ENCODE data around the gene USH1C.

Gene USH1C

GRCh38 chr11:17490938-17491337 lies 53.3 kb downstream of the USH1C start:
- no peak for DNase-seq (ENCODE audit: low spot score)
- Histone ChIP-seq H3K27me3 (ENCODE audit: insufficient read depth, poor library complexity, severe bottlenecking) (no peaks in the 10 kb centered on the region), H3K27ac (ENCODE audit: poor library complexity, severe bottlenecking) (no peak overlapping the region), H3K9me3 (ENCODE audit: severe bottlenecking) (no peaks in the 10 kb centered on the region), H3K4me1 (ENCODE audit: insufficient read depth, poor library complexity, severe bottlenecking) (no peaks in the 10 kb centered on the region), H3K4me3 (ENCODE audit: severe bottlenecking) (no peak overlapping the region), H3K36me3 (ENCODE audit: low read depth) (no peaks in the 10 kb centered on the region)
- ATAC-seq (ENCODE audit: low read depth): no peak
- no peak for TF ChIP-seq CTCF (IDR thresholded peaks at IDR 0.05; ENCODE audit: poor library complexity, severe bottlenecking)

GRCh38 chr11:17490232-17490631 lies 54.0 kb downstream of the USH1C start:
- ATAC-seq (ENCODE audit: low read depth) (no peak), DNase-seq (ENCODE audit: low spot score) (no peak)
- TF ChIP-seq CTCF (IDR thresholded peaks at IDR 0.05; ENCODE audit: poor library complexity, severe bottlenecking): no peak
- Histone ChIP-seq H3K4me1 (ENCODE audit: insufficient read depth, poor library complexity, severe bottlenecking) (no peaks in the 10 kb centered on the region), H3K27me3 (ENCODE audit: insufficient read depth, poor library complexity, severe bottlenecking) (no peaks in the 10 kb centered on the region), H3K9me3 (ENCODE audit: severe bottlenecking) (no peaks in the 10 kb centered on the region), H3K4me3 (ENCODE audit: severe bottlenecking) (no peak overlapping the region), H3K27ac (ENCODE audit: poor library complexity, severe bottlenecking) (no peak overlapping the region), H3K36me3 (ENCODE audit: low read depth) (no peaks in the 10 kb centered on the region)

DNA sequence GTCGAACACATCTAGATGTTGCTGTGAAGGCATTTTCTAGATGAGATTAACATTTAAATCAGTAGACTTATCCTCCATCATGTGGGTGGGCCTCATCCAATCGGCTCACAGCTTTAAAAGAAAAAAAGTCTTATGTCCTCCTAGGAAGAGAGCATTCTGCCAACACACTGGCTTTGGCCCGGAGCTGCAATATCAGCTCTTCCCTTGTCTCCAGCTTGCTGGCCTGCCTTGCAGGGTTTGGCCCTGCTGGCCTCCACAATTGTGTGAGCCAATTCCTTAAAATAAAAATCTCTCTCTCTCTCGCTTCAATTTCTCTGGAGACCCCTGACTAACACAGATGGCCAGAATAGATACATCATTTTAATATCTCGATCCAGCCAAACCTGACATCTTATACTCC lies 54.5 kb downstream of the USH1C start:
- Histone ChIP-seq H3K9me3 (ENCODE audit: severe bottlenecking) (no peaks in the 10 kb centered on the region), H3K27ac (ENCODE audit: poor library complexity, severe bottlenecking) (no peak overlapping the region), H3K27me3 (ENCODE audit: insufficient read depth, poor library complexity, severe bottlenecking) (no peaks in the 10 kb centered on the region), H3K4me3 (ENCODE audit: severe bottlenecking) (no peak overlapping the region), H3K4me1 (ENCODE audit: insufficient read depth, poor library complexity, severe bottlenecking) (no peaks in the 10 kb centered on the region), H3K36me3 (ENCODE audit: low read depth) (no peaks in the 10 kb centered on the region)
- no peak for DNase-seq (ENCODE audit: low spot score)
- no peak for ATAC-seq (ENCODE audit: low read depth)
- no peak for TF ChIP-seq CTCF (IDR thresholded peaks at IDR 0.05; ENCODE audit: poor library complexity, severe bottlenecking)

DNA sequence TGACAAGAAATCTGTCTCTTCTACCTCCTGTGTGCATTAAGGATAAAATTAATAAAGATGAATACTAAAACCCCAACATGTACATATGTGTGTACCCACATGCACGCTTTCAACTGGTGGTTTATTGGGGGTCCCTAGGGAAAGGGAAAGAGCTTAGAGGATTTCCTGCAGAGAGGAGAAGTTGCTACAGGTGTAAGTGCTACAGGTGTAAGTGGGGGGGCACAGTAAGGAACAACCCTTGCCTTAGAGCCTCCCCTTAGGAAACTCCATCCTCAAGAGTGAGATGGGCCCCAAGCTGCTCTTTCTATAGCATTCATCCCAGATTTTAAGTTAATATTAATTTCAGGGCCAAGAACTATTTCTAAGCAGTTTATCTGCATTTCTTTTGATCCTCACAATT lies 55.7 kb downstream of the USH1C start:
- no peaks in the 10 kb centered on the region for H3K36me3 ChIP-seq (ENCODE audit: low read depth)
- no peak for DNase-seq (ENCODE audit: low spot score)

DNA sequence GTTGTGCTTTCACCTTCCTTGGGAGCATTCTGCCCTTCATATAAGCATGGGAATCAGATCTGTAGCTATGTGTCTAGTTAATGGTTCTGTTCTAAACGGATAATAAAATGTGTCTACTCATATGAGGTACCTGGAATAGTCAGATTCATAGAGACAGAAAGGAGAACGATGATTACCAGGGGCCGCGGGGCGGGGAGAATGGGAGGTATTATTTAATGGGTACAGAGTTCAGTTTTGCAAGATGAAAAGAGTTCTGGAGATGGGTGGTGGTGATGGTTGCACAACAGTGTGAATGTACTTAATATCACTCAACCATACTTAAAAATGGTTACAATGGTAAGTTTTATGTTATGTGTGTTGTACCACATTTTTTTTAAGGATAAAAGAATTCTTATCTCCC lies 57.6 kb downstream of the USH1C start:
- no peak for TF ChIP-seq CTCF (IDR thresholded peaks at IDR 0.05; ENCODE audit: poor library complexity, severe bottlenecking)
- Histone ChIP-seq H3K4me3 (ENCODE audit: severe bottlenecking) (no peak overlapping the region), H3K4me1 (ENCODE audit: insufficient read depth, poor library complexity, severe bottlenecking) (no peaks in the 10 kb centered on the region), H3K9me3 (ENCODE audit: severe bottlenecking) (no peaks in the 10 kb centered on the region), H3K27ac (ENCODE audit: poor library complexity, severe bottlenecking) (no peak overlapping the region), H3K27me3 (ENCODE audit: insufficient read depth, poor library complexity, severe bottlenecking) (no peaks in the 10 kb centered on the region), H3K36me3 (ENCODE audit: low read depth) (no peaks in the 10 kb centered on the region)
- no peak for DNase-seq (ENCODE audit: low spot score)
- no peak for ATAC-seq (ENCODE audit: low read depth)

More for the DNA sequence above, 55.7 kb downstream of the USH1C start:
- Histone ChIP-seq H3K4me1 (ENCODE audit: insufficient read depth, poor library complexity, severe bottlenecking) (no peaks in the 10 kb centered on the region), H3K4me3 (ENCODE audit: severe bottlenecking) (no peak overlapping the region), H3K27ac (ENCODE audit: poor library complexity, severe bottlenecking) (no peak overlapping the region), H3K27me3 (ENCODE audit: insufficient read depth, poor library complexity, severe bottlenecking) (no peaks in the 10 kb centered on the region), H3K9me3 (ENCODE audit: severe bottlenecking) (no peaks in the 10 kb centered on the region)
- no peak for ATAC-seq (ENCODE audit: low read depth)
- no peak for TF ChIP-seq CTCF (IDR thresholded peaks at IDR 0.05; ENCODE audit: poor library complexity, severe bottlenecking)
